HEK293 (cell line): ENCODE results near the gene ABCF2.

Experiments
- CTCF ChIA-PET: fragments of 350-600 bp; formaldehyde crosslinking; extraction: SDS; loops from one replicate; lab custom pipeline; 2021; ENCODE audit warnings: antibody characterized with exemption; lab: Yijun Ruan, JAX
- POLR2A ChIA-PET: fragments of 300-600 bp; formaldehyde crosslinking; extraction: SDS; loops from one replicate; lab custom pipeline; 2020; ENCODE audit warnings: antibody characterized with exemption, inconsistent platforms; lab: Yijun Ruan, JAX
- H3K27ac ChIP-seq: fragments of 200-500 bp; sonication (Bioruptor generic); 2 replicates; pipeline ENCODE4 v1.5.1; 2014; ENCODE audit warnings: low read depth, low read length, control low read depth, inconsistent platforms; ENCODE audit errors: extremely low read depth
- H3K36me3 ChIP-seq, 2 experiments: fragments of 200-500 bp in 1 of 2; sonication (Bioruptor generic) in 1 of 2; 1 replicate in 1 of 2; 2 replicates in 1 of 2; pipeline ENCODE4 v1.5.1; 2014 to 2017; ENCODE audit warnings: inconsistent platforms in 2 of 2, low read length in 2 of 2; ENCODE audit not compliant: control insufficient read depth in 2 of 2, insufficient read depth in 1 of 2
- H3K4me1 ChIP-seq: fragments of 200-500 bp; sonication (Bioruptor generic); 2 replicates; pipeline ENCODE4 v1.5.1; 2014; ENCODE audit warnings: mild to moderate bottlenecking, low read length, inconsistent platforms; ENCODE audit not compliant: control insufficient read depth, insufficient read depth
- H3K4me3 ChIP-seq: 2 replicates; pipeline ENCODE4 v1.5.1; 2011; ENCODE audit warnings: low read depth, mild to moderate bottlenecking, control low read depth, low read length, moderate library complexity
- H3K9me3 ChIP-seq: fragments of 200-500 bp; sonication (Bioruptor generic); 2 replicates; pipeline ENCODE4 v1.5.1; 2014; ENCODE audit warnings: low read depth, low read length, inconsistent platforms; ENCODE audit not compliant: control insufficient read depth, insufficient read depth
- AEBP2 ChIP-seq: fragments of 450-650 bp; formaldehyde crosslinking; IDR thresholded peaks from 2 replicates; pipeline ENCODE4 v1.5.1; 2016; ENCODE audit warnings: missing biosample characterization, missing genetic modification characterization, borderline replicate concordance
- GFI1B ChIP-seq: fragments of 450-650 bp; formaldehyde crosslinking; IDR thresholded peaks from 2 replicates; pipeline ENCODE4 v1.5.1; 2016; ENCODE audit warnings: missing biosample characterization, missing genetic modification characterization
- GLI2 ChIP-seq: fragments of 450-650 bp; formaldehyde crosslinking; IDR thresholded peaks from 2 replicates; pipeline ENCODE4; 2017; ENCODE audit warnings: missing biosample characterization, missing genetic modification characterization, low read depth, borderline replicate concordance
- PATZ1 ChIP-seq: fragments of 450-650 bp; formaldehyde crosslinking; IDR thresholded peaks from 2 replicates; pipeline ENCODE4 v1.5.1; 2016; ENCODE audit warnings: missing biosample characterization, missing genetic modification characterization
- PRDM1 ChIP-seq: fragments of 450-650 bp; formaldehyde crosslinking; IDR thresholded peaks from 2 replicates; pipeline ENCODE4; 2016; ENCODE audit warnings: missing biosample characterization, missing genetic modification characterization
- SCRT1 ChIP-seq: fragments of 450-650 bp; formaldehyde crosslinking; IDR thresholded peaks from 2 replicates; pipeline ENCODE4 v1.5.1; 2016; ENCODE audit warnings: missing biosample characterization, missing genetic modification characterization, borderline replicate concordance
- SP7 ChIP-seq: fragments of 450-650 bp; formaldehyde crosslinking; IDR thresholded peaks from 2 replicates; pipeline ENCODE4 v1.5.1; 2016; ENCODE audit warnings: missing biosample characterization, missing genetic modification characterization
- ZBTB7A ChIP-seq: fragments of 450-650 bp; formaldehyde crosslinking; IDR thresholded peaks from 2 replicates; pipeline ENCODE4 v1.5.1; 2016; ENCODE audit warnings: low read depth, missing biosample characterization, missing genetic modification characterization
- ZEB2 ChIP-seq: fragments of 450-650 bp; formaldehyde crosslinking; IDR thresholded peaks from 2 replicates; pipeline ENCODE4 v1.5.1; 2016; ENCODE audit warnings: missing biosample characterization, missing genetic modification characterization
- ZFP69B ChIP-seq: fragments of 450-650 bp; formaldehyde crosslinking; IDR thresholded peaks from 2 replicates; pipeline ENCODE4 v1.5.1; 2016; ENCODE audit warnings: missing biosample characterization, missing genetic modification characterization
- ZNF157 ChIP-seq: fragments of 450-650 bp; formaldehyde crosslinking; IDR thresholded peaks from 2 replicates; pipeline ENCODE4 v1.5.1; 2016; ENCODE audit warnings: missing biosample characterization, missing genetic modification characterization
- ZNF174 ChIP-seq: fragments of 450-650 bp; formaldehyde crosslinking; IDR thresholded peaks from 2 replicates; pipeline ENCODE4 v1.5.0; 2017; ENCODE audit warnings: missing biosample characterization, mild to moderate bottlenecking, missing genetic modification characterization
- ZNF19 ChIP-seq: fragments of 450-650 bp; formaldehyde crosslinking; IDR thresholded peaks from 2 replicates; pipeline ENCODE4; 2016; ENCODE audit warnings: missing biosample characterization, missing genetic modification characterization, low read depth
- ZNF214 ChIP-seq: fragments of 450-650 bp; formaldehyde crosslinking; IDR thresholded peaks from 2 replicates; pipeline ENCODE4 v1.5.1; 2017; ENCODE audit warnings: missing biosample characterization, mild to moderate bottlenecking, missing genetic modification characterization, borderline replicate concordance
- ZNF23 ChIP-seq: fragments of 450-650 bp; formaldehyde crosslinking; IDR thresholded peaks from 2 replicates; pipeline ENCODE4 v1.5.1; 2016; ENCODE audit warnings: missing biosample characterization, missing genetic modification characterization, borderline replicate concordance
- ZNF280C ChIP-seq: fragments of 450-650 bp; formaldehyde crosslinking; IDR thresholded peaks from 2 replicates; pipeline ENCODE4 v1.5.1; 2016; ENCODE audit warnings: missing biosample characterization, missing genetic modification characterization
- ZNF280D ChIP-seq: fragments of 450-650 bp; formaldehyde crosslinking; IDR thresholded peaks from 2 replicates; pipeline ENCODE4 v1.5.1; 2016; ENCODE audit warnings: missing biosample characterization, missing genetic modification characterization
- ZNF302 ChIP-seq: fragments of 450-650 bp; formaldehyde crosslinking; IDR thresholded peaks from 2 replicates; pipeline ENCODE4 v1.5.1; 2016; ENCODE audit warnings: missing biosample characterization, missing genetic modification characterization, low read depth
- ZNF561 ChIP-seq: fragments of 450-650 bp; IDR thresholded peaks from 2 replicates; pipeline ENCODE4 v1.5.1; 2018; ENCODE audit warnings: missing biosample characterization, missing genetic modification characterization, borderline replicate concordance
- ZNF596 ChIP-seq: fragments of 450-650 bp; IDR thresholded peaks from 2 replicates; pipeline ENCODE4 v1.5.0; 2018; ENCODE audit warnings: missing biosample characterization, mild to moderate bottlenecking, missing genetic modification characterization, moderate library complexity
- ZNF654 ChIP-seq: fragments of 450-650 bp; formaldehyde crosslinking; IDR thresholded peaks from 2 replicates; pipeline ENCODE4 v1.5.1; 2016; ENCODE audit warnings: low read depth, missing biosample characterization, missing genetic modification characterization
- ZNF677 ChIP-seq: fragments of 450-650 bp; IDR thresholded peaks from 2 replicates; pipeline ENCODE4 v1.5.0; 2018; ENCODE audit warnings: missing biosample characterization, mild to moderate bottlenecking, missing genetic modification characterization, moderate library complexity
- ZNF707 ChIP-seq: fragments of 450-650 bp; formaldehyde crosslinking; IDR thresholded peaks from 2 replicates; pipeline ENCODE4 v1.5.1; 2016; ENCODE audit warnings: missing biosample characterization, missing genetic modification characterization
- ZNF768 ChIP-seq: fragments of 450-650 bp; formaldehyde crosslinking; IDR thresholded peaks from 2 replicates; pipeline ENCODE4 v1.5.1; 2018; ENCODE audit warnings: missing biosample characterization, mild to moderate bottlenecking, missing genetic modification characterization
- ZNF776 ChIP-seq: fragments of 450-650 bp; formaldehyde crosslinking; IDR thresholded peaks from 2 replicates; pipeline ENCODE4 v1.5.0; 2017; ENCODE audit warnings: missing biosample characterization, missing genetic modification characterization, borderline replicate concordance
- ZNF785 ChIP-seq: fragments of 450-650 bp; formaldehyde crosslinking; IDR thresholded peaks from 2 replicates; pipeline ENCODE4 v1.5.1; 2016; ENCODE audit warnings: missing biosample characterization, missing genetic modification characterization

ABCF2 gene

GRCh38 chr7:151226875-151227782 is at the start of gene ABCF2:
Gene ABCF2 (minus strand): TSS chr7:151227205. CDS start chr7:151226458, 747 bp downstream.
- no peaks in the 10 kb centered on the region for H3K9me3 ChIP-seq
- peaks cover 0 to 40% of the 10 kb centered on the region in 2 experiments; a peak in 2 of 3 replicates for H3K36me3 ChIP-seq
- CTCF ChIA-PET, result interaction anchor here (0.7 to 4.5 kb wide), 6 partner anchors 10 to 103 kb away, joined by 3 to 43 read pairs (median 4); no protein-coding TSS in a partner anchor
- H3K4me1 ChIP-seq, result peaks cover 3% of the 10 kb centered on the region; the same call in 1 of the 2 replicates
- POLR2A ChIA-PET, result interaction anchor here (0.5 to 2.1 kb wide), 25 partner anchors 9 to 1168 kb away, joined by 3 to 26 read pairs (median 4); partner anchors contain the start of genes ABCB8, FASTK and SMARCD3
- peak within 1 kb of the TSS; percentile 46 for H3K27ac ChIP-seq
- H3K4me3 ChIP-seq, result peak within 1 kb of the TSS; percentile 90
- TF ChIP-seq ZNF707 (no peak), ZNF677 (tag by site-specific recombination) (no peak), ZNF280D (tag by site-specific recombination) (no peak), ZFP69B (tag by site-specific recombination) (peak; percentile 62), SP7 (tag by site-specific recombination) (peak; percentile 42; the same call in 1 of the 2 replicates), GFI1B (0 out of 2 replicates have a peak, but pooled peaks have one; percentile 4), ZNF768 (tag by site-specific recombination) (no peak), SCRT1 (no peak), GLI2 (tag by site-specific recombination) (no peak), ZBTB7A (tag by site-specific recombination) (peak; percentile 79; the same call in 1 of the 2 replicates), ZNF654 (tag by site-specific recombination) (no peak), ZNF214 (tag by site-specific recombination) (no peak), ZNF23 (tag by site-specific recombination) (no peak), AEBP2 (no peak), ZNF785 (tag by site-specific recombination) (0 out of 2 replicates have a peak, but pooled peaks have one; percentile 25), PRDM1 (no peak), ZNF280C (tag by site-specific recombination) (no peak), ZNF561 (tag by site-specific recombination) (0 out of 2 replicates have a peak, but pooled peaks have one; percentile 11), ZNF19 (no peak), ZNF302 (tag by site-specific recombination) (no peak), PATZ1 (tag by site-specific recombination) (peak; percentile 77), ZNF596 (tag by site-specific recombination) (no peak), ZNF157 (no peak), ZEB2 (tag by site-specific recombination) (peak; percentile 48; the same call in 1 of the 2 replicates), ZNF776 (tag by site-specific recombination) (no peak), ZNF174 (tag by site-specific recombination) (no peak)
